GM12878 (cell line): ENCODE data around the gene CDC25C. TPM values are rescaled to one million over a fixed set of nuclear protein-coding genes. Genes with fewer than 3 reads are reported as not detected.

Source experiments
- polyA plus RNA-seq, 11 experiments: library from polyadenylated mRNA; depleted of rRNA in 4 of 11; unstranded in 6 of 11; stranded (reverse) in 5 of 11; fragments of >200 nt; fragmentation: Nextera tagmentation in 4 of 11; fragmentation: Illumina TruSeq in 1 of 11; extraction: Ambion mirVana in 4 of 11; extraction: Trizol in 1 of 11; gene quantifications; 1 replicate in 1 of 11; 2 replicates in 10 of 11; pipeline versions ENCODE4 v1.2.1 to v1.2.3, GENCODE V29; 2011 to 2016; ENCODE audit warnings: inconsistent platforms in 2 of 11, missing spikeins in 2 of 11, low read depth in 1 of 11
- total RNA-seq, 4 experiments: library from RNA; depleted of rRNA in 3 of 4; stranded (reverse); fragments of >200 nt in 3 of 4; fragmentation: Illumina TruSeq in 1 of 4; extraction: Trizol in 1 of 4; gene quantifications; 2 replicates each; pipeline versions ENCODE4 v1.2.1 to v1.2.3, GENCODE V29; 2013 to 2021

The CDC25C gene
- total and polyA plus RNA-seq, 10 of the 15 experiments (the other 5 are each of a cell fraction or from before 2014, with no cell fraction given), result 9.2 to 30.7 (median 14.9) TPM

Other genes with a start within 250 kb of the CDC25C start
Only the 7 nearest of the 12 such genes appear.
- gene KIF20A, start 152.7 kb downstream of the CDC25C start, total RNA-seq (2014; rRNA removed), result 45.4 and 47.2 TPM in 2 replicates
- gene KIF20A, start 152.7 kb downstream of the CDC25C start, total RNA-seq (2014; rRNA removed; fragmentation: Illumina TruSeq; extraction: Trizol), result 53.6 and 54.2 TPM in 2 replicates
- 42.0 and 45.8 TPM in 2 replicates for gene KIF20A, start 152.7 kb downstream of the CDC25C start, total RNA-seq (2021)
- gene KIF20A, start 152.7 kb downstream of the CDC25C start, polyA plus RNA-seq (2011; rRNA removed), result 45.2 and 47.0 TPM in 2 replicates
- gene KIF20A, start 152.7 kb downstream of the CDC25C start, polyA plus RNA-seq (2014; fragmentation: Illumina TruSeq; extraction: Trizol), result 50.7 and 52.9 TPM in 2 replicates
- 10 to 100 TPM; 20.7 to 27.2 TPM for gene KIF20A, start 152.7 kb downstream of the CDC25C start, polyA plus RNA-seq (2014; fragmentation: Nextera tagmentation; extraction: Ambion mirVana)
- gene KIF20A, start 152.7 kb downstream of the CDC25C start, polyA plus RNA-seq (2014; rRNA removed), result 34.6 and 34.9 TPM in 2 replicates
- gene KIF20A, start 152.7 kb downstream of the CDC25C start, polyA plus RNA-seq (2016; fragmentation: Nextera tagmentation; extraction: Ambion mirVana), result 10 to 100 TPM; 56.2 to 61.9 TPM
- gene CDC23, start 118.5 kb downstream of the CDC25C start, total RNA-seq (2014; rRNA removed), result 39.4 and 48.2 TPM in 2 replicates
- gene CDC23, start 118.5 kb downstream of the CDC25C start, total RNA-seq (2014; rRNA removed; fragmentation: Illumina TruSeq; extraction: Trizol), result 42.9 and 43.3 TPM in 2 replicates
- 40.5 and 42.2 TPM in 2 replicates for gene CDC23, start 118.5 kb downstream of the CDC25C start, total RNA-seq (2021)
- gene CDC23, start 118.5 kb downstream of the CDC25C start, polyA plus RNA-seq (2011; rRNA removed), result 66.1 and 84.4 TPM in 2 replicates
- gene CDC23, start 118.5 kb downstream of the CDC25C start, polyA plus RNA-seq (2014; fragmentation: Illumina TruSeq; extraction: Trizol), result 51.4 and 76.6 TPM in 2 replicates
- gene CDC23, start 118.5 kb downstream of the CDC25C start, polyA plus RNA-seq (2014; fragmentation: Nextera tagmentation; extraction: Ambion mirVana), result 10 to 100 TPM; 45.7 to 61.7 TPM
- gene CDC23, start 118.5 kb downstream of the CDC25C start, polyA plus RNA-seq (2014; rRNA removed), result 32.2 and 37.1 TPM in 2 replicates
- gene CDC23, start 118.5 kb downstream of the CDC25C start, polyA plus RNA-seq (2016; fragmentation: Nextera tagmentation; extraction: Ambion mirVana), result 10 to 100 TPM; 59.2 to 59.3 TPM
- not detected in 2 replicates for gene GFRA3, start 57.2 kb downstream of the CDC25C start, total RNA-seq (2014; rRNA removed)
- gene GFRA3, start 57.2 kb downstream of the CDC25C start, total RNA-seq (2014; rRNA removed; fragmentation: Illumina TruSeq; extraction: Trizol), result not detected in 2 replicates
- gene GFRA3, start 57.2 kb downstream of the CDC25C start, total RNA-seq (2021), result 0.10 TPM in 1 of 2 replicates, not detected in the other
- gene GFRA3, start 57.2 kb downstream of the CDC25C start, polyA plus RNA-seq (2011; rRNA removed), result not detected in 2 replicates
- gene GFRA3, start 57.2 kb downstream of the CDC25C start, polyA plus RNA-seq (2014; fragmentation: Illumina TruSeq; extraction: Trizol), result 0.06 TPM in 1 of 2 replicates, not detected in the other
- gene GFRA3, start 57.2 kb downstream of the CDC25C start, polyA plus RNA-seq (2014; fragmentation: Nextera tagmentation; extraction: Ambion mirVana), result not detected
- gene GFRA3, start 57.2 kb downstream of the CDC25C start, polyA plus RNA-seq (2014; rRNA removed), result 0.24 TPM in 1 of 2 replicates, not detected in the other
- gene GFRA3, start 57.2 kb downstream of the CDC25C start, polyA plus RNA-seq (2016; fragmentation: Nextera tagmentation; extraction: Ambion mirVana), result under 1 TPM in 1 of 2 experiments, not detected in 1; 0.08 TPM
- 25.6 and 29.4 TPM in 2 replicates for gene FAM53C, start 6.5 kb upstream of the CDC25C start, total RNA-seq (2014; rRNA removed)
- 16.8 and 17.6 TPM in 2 replicates for gene FAM53C, start 6.5 kb upstream of the CDC25C start, total RNA-seq (2014; rRNA removed; fragmentation: Illumina TruSeq; extraction: Trizol)
- gene FAM53C, start 6.5 kb upstream of the CDC25C start, total RNA-seq (2021), result 27.9 and 31.3 TPM in 2 replicates
- gene FAM53C, start 6.5 kb upstream of the CDC25C start, polyA plus RNA-seq (2011; rRNA removed), result 21.8 and 29.3 TPM in 2 replicates
- 20.1 and 22.5 TPM in 2 replicates for gene FAM53C, start 6.5 kb upstream of the CDC25C start, polyA plus RNA-seq (2014; fragmentation: Illumina TruSeq; extraction: Trizol)
- 1 to 10 TPM; 8.0 to 8.8 TPM for gene FAM53C, start 6.5 kb upstream of the CDC25C start, polyA plus RNA-seq (2014; fragmentation: Nextera tagmentation; extraction: Ambion mirVana)
- 21.3 and 22.0 TPM in 2 replicates for gene FAM53C, start 6.5 kb upstream of the CDC25C start, polyA plus RNA-seq (2014; rRNA removed)
- 10 to 100 TPM; 29.3 to 30.8 TPM for gene FAM53C, start 6.5 kb upstream of the CDC25C start, polyA plus RNA-seq (2016; fragmentation: Nextera tagmentation; extraction: Ambion mirVana)
- 30.3 and 32.0 TPM in 2 replicates for gene KDM3B, start 20.9 kb upstream of the CDC25C start, total RNA-seq (2014; rRNA removed)
- gene KDM3B, start 20.9 kb upstream of the CDC25C start, total RNA-seq (2014; rRNA removed; fragmentation: Illumina TruSeq; extraction: Trizol), result 30.5 and 30.9 TPM in 2 replicates
- 41.0 and 43.1 TPM in 2 replicates for gene KDM3B, start 20.9 kb upstream of the CDC25C start, total RNA-seq (2021)
- 31.3 and 35.0 TPM in 2 replicates for gene KDM3B, start 20.9 kb upstream of the CDC25C start, polyA plus RNA-seq (2011; rRNA removed)
- gene KDM3B, start 20.9 kb upstream of the CDC25C start, polyA plus RNA-seq (2014; fragmentation: Illumina TruSeq; extraction: Trizol), result 45.7 and 52.5 TPM in 2 replicates
- 1 to 10 TPM; 8.5 to 9.6 TPM for gene KDM3B, start 20.9 kb upstream of the CDC25C start, polyA plus RNA-seq (2014; fragmentation: Nextera tagmentation; extraction: Ambion mirVana)
- gene KDM3B, start 20.9 kb upstream of the CDC25C start, polyA plus RNA-seq (2014; rRNA removed), result 26.7 and 27.7 TPM in 2 replicates
- gene KDM3B, start 20.9 kb upstream of the CDC25C start, polyA plus RNA-seq (2016; fragmentation: Nextera tagmentation; extraction: Ambion mirVana), result 10 to 100 TPM; 13.9 to 14.8 TPM
- 1.9 TPM in 2 replicates for gene REEP2, start 107.3 kb upstream of the CDC25C start, total RNA-seq (2014; rRNA removed)
- gene REEP2, start 107.3 kb upstream of the CDC25C start, total RNA-seq (2014; rRNA removed; fragmentation: Illumina TruSeq; extraction: Trizol), result 1.2 and 1.4 TPM in 2 replicates
- gene REEP2, start 107.3 kb upstream of the CDC25C start, total RNA-seq (2021), result 2.5 and 3.1 TPM in 2 replicates
- gene REEP2, start 107.3 kb upstream of the CDC25C start, polyA plus RNA-seq (2011; rRNA removed), result 1.2 and 2.3 TPM in 2 replicates
- 0.59 and 1.6 TPM in 2 replicates for gene REEP2, start 107.3 kb upstream of the CDC25C start, polyA plus RNA-seq (2014; fragmentation: Illumina TruSeq; extraction: Trizol)
- gene REEP2, start 107.3 kb upstream of the CDC25C start, polyA plus RNA-seq (2014; fragmentation: Nextera tagmentation; extraction: Ambion mirVana), result under 1 TPM; 0.10 to 0.13 TPM
- 1.4 and 2.2 TPM in 2 replicates for gene REEP2, start 107.3 kb upstream of the CDC25C start, polyA plus RNA-seq (2014; rRNA removed)
- 1 to 10 TPM; 2.2 to 2.4 TPM for gene REEP2, start 107.3 kb upstream of the CDC25C start, polyA plus RNA-seq (2016; fragmentation: Nextera tagmentation; extraction: Ambion mirVana)
- gene EGR1, start 133.7 kb upstream of the CDC25C start, total RNA-seq (2014; rRNA removed), result 0.82 and 1.1 TPM in 2 replicates
- 0.89 and 0.92 TPM in 2 replicates for gene EGR1, start 133.7 kb upstream of the CDC25C start, total RNA-seq (2014; rRNA removed; fragmentation: Illumina TruSeq; extraction: Trizol)
- gene EGR1, start 133.7 kb upstream of the CDC25C start, total RNA-seq (2021), result 7.3 and 9.0 TPM in 2 replicates
- 2.2 and 2.3 TPM in 2 replicates for gene EGR1, start 133.7 kb upstream of the CDC25C start, polyA plus RNA-seq (2011; rRNA removed)
- 4.3 and 5.7 TPM in 2 replicates for gene EGR1, start 133.7 kb upstream of the CDC25C start, polyA plus RNA-seq (2014; fragmentation: Illumina TruSeq; extraction: Trizol)
- 1 to 10 TPM; 1.7 to 2.8 TPM for gene EGR1, start 133.7 kb upstream of the CDC25C start, polyA plus RNA-seq (2014; fragmentation: Nextera tagmentation; extraction: Ambion mirVana)
- gene EGR1, start 133.7 kb upstream of the CDC25C start, polyA plus RNA-seq (2014; rRNA removed), result 4.6 and 5.5 TPM in 2 replicates
- gene EGR1, start 133.7 kb upstream of the CDC25C start, polyA plus RNA-seq (2016; fragmentation: Nextera tagmentation; extraction: Ambion mirVana), result 1 to 10 TPM; 1.6 to 3.1 TPM